OCI-LY7 (cell line): ENCODE data around the gene CDKAL1.

Source experiments
- EZH2phosphoT487 ChIP-seq: fragments of 200-600 bp; sonication (generic); IDR thresholded peaks from 2 replicates; pipeline ENCODE4 v1.6.1; 2018; ENCODE audit warnings: low read depth, borderline replicate concordance, mild to moderate bottlenecking, mixed run types, antibody characterized with exemption, low read length, moderate library complexity, mixed read lengths
- TF ChIP-seq, protein P1 (sequence below): fragments of 200-600 bp; sonication (generic); conservative IDR thresholded peaks from 2 replicates; pipeline ENCODE4 v1.5.1; 2014; ENCODE audit warnings: mild to moderate bottlenecking, antibody characterized with exemption, low read length, moderate library complexity, mixed read lengths

DNA sequence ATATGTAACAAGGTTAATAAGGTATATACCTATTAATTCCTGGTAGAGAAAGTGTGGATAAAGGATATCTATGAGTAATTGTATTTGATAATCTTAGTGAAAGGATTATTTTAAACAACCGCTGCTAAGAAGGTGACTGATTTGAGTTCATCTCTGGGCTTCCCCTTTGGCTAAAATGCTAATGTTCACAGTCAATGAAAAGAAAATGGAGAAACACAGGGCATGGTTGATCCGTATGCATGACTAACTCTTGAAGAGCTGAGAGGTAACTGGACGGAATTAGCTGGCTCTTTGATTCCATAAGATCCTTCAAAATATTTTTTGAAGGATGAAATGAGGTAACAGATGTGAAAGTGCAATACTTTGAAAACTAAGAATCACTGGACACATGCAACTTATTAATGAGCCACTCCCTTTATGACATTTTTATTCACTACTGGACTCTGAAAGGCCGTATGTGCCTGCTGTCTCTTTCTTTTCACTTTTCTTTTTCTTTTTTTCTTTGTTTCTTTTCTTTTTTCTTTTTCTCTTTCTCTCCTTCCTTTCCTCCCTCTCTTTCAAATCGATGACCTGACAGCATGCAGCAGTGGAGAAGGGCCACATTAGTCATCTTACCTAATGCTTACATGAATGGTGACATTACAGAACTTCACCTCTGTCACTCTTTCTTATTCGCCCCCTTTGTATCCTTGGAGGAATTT lies 464.6 kb downstream of the CDKAL1 start:
- TF ChIP-seq, protein P1, sequence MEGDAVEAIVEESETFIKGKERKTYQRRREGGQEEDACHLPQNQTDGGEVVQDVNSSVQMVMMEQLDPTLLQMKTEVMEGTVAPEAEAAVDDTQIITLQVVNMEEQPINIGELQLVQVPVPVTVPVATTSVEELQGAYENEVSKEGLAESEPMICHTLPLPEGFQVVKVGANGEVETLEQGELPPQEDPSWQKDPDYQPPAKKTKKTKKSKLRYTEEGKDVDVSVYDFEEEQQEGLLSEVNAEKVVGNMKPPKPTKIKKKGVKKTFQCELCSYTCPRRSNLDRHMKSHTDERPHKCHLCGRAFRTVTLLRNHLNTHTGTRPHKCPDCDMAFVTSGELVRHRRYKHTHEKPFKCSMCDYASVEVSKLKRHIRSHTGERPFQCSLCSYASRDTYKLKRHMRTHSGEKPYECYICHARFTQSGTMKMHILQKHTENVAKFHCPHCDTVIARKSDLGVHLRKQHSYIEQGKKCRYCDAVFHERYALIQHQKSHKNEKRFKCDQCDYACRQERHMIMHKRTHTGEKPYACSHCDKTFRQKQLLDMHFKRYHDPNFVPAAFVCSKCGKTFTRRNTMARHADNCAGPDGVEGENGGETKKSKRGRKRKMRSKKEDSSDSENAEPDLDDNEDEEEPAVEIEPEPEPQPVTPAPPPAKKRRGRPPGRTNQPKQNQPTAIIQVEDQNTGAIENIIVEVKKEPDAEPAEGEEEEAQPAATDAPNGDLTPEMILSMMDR = no peak
- no peak for TF ChIP-seq EZH2phosphoT487
